ENCODE data around the gene SLC31A1. TPM values are rescaled to one million over a fixed set of nuclear protein-coding genes. Genes with fewer than 3 reads are reported as not detected.
"Not testable (repeated sequence)": the region's sequence is repeated elsewhere in the genome, so short reads cannot be mapped to it uniquely, and the experiment has no call there.

The SLC31A1 gene
- polyA plus RNA-seq, 1 experiment, result 38.4 TPM

- Histone ChIP-seq H3K27me3 (ENCODE audit: control insufficient read depth, insufficient read depth, low read length) (no peaks in the 10 kb centered on the region), H3K27ac (ENCODE audit: low read depth, low read length) (no peak overlapping the region), H3K4me3 (ENCODE audit: low read depth, low read length) (no peak overlapping the region), H3K9me3 (ENCODE audit: control insufficient read depth, insufficient read depth, low read length) (no peaks in the 10 kb centered on the region)
- TF ChIP-seq CTCF (IDR thresholded peaks at IDR 0.05; ENCODE audit: low read depth, low read length), result no peak
- CTCF ChIA-PET, result interaction anchor here (0.5 to 0.6 kb wide), 2 partner anchors 8 to 733 kb away, joined by 4 to 6 read pairs; no protein-coding TSS in a partner anchor
- POLR2A ChIA-PET, result interaction anchor here (0.7 to 1.1 kb wide), 3 partner anchors 9 to 51 kb away, joined by 4 to 6 read pairs (median 5); partner anchors contain the start of genes CDC26 and PRPF4
- peak; percentile 85 for DNase-seq (ENCODE audit: low read depth, low spot score)
Observed at GRCh38 chr9:113223963-113224362, 2.6 kb downstream of the SLC31A1 start.

GRCh38 chr9:113227436-113227835, 6.1 kb downstream of the SLC31A1 start:
- CTCF ChIA-PET, result no interaction called here

GRCh38 chr9:113228130-113228665, 6.9 kb downstream of the SLC31A1 start:
- no peaks in the 10 kb centered on the region for H3K27me3 ChIP-seq (ENCODE audit: control insufficient read depth, insufficient read depth, low read length)
- TF ChIP-seq CTCF (IDR thresholded peaks at IDR 0.05; ENCODE audit: low read depth, low read length), result no peak
- DNase-seq (ENCODE audit: low read depth, low spot score), result no peak
- H3K9me3 ChIP-seq (ENCODE audit: control insufficient read depth, insufficient read depth, low read length), result no peaks in the 10 kb centered on the region
- no peak overlapping the region for H3K4me3 ChIP-seq (ENCODE audit: low read depth, low read length)
- ChIA-PET CTCF (no interaction called here), POLR2A (no interaction called here)
- H3K27ac ChIP-seq (ENCODE audit: low read depth, low read length), result no peak overlapping the region

More at GRCh38 chr9:113227436-113227835, 6.1 kb downstream of the SLC31A1 start:
- no peak for DNase-seq (ENCODE audit: low read depth, low spot score)
- TF ChIP-seq CTCF (IDR thresholded peaks at IDR 0.05; ENCODE audit: low read depth, low read length), result no peak
- H3K9me3 ChIP-seq (ENCODE audit: control insufficient read depth, insufficient read depth, low read length), result no peaks in the 10 kb centered on the region
- no peaks in the 10 kb centered on the region for H3K27me3 ChIP-seq (ENCODE audit: control insufficient read depth, insufficient read depth, low read length)
- no peak overlapping the region for H3K4me3 ChIP-seq (ENCODE audit: low read depth, low read length)
- no peak overlapping the region for H3K27ac ChIP-seq (ENCODE audit: low read depth, low read length)
- POLR2A ChIA-PET, result no interaction called here

GRCh38 chr9:113231701-113232100, 10.4 kb downstream of the SLC31A1 start:
- Histone ChIP-seq H3K27me3 (ENCODE audit: control insufficient read depth, insufficient read depth, low read length) (no peaks in the 10 kb centered on the region), H3K9me3 (ENCODE audit: control insufficient read depth, insufficient read depth, low read length) (no peaks in the 10 kb centered on the region), H3K27ac (ENCODE audit: low read depth, low read length) (no peak overlapping the region), H3K4me3 (ENCODE audit: low read depth, low read length) (no peak overlapping the region)
- ChIA-PET CTCF (interaction anchor here (0.8 kb wide), 1 partner anchor 43 kb away, joined by 3 read pairs; no protein-coding TSS in a partner anchor), POLR2A (interaction anchor here (2.2 kb wide), 1 partner anchor 10 kb away, joined by 15 read pairs; the partner anchor contains the start of genes FKBP15 and SLC31A1)
- no peak for DNase-seq (ENCODE audit: low read depth, low spot score)
- TF ChIP-seq CTCF (IDR thresholded peaks at IDR 0.05; ENCODE audit: low read depth, low read length), result no peak

- H3K27me3 ChIP-seq (ENCODE audit: control insufficient read depth, insufficient read depth, low read length); DNase-seq (ENCODE audit: low read depth, low spot score); H3K4me3 ChIP-seq (ENCODE audit: low read depth, low read length); H3K9me3 ChIP-seq (ENCODE audit: control insufficient read depth, insufficient read depth, low read length); CTCF ChIA-PET; H3K27ac ChIP-seq (ENCODE audit: low read depth, low read length); POLR2A ChIA-PET: not testable (repeated sequence)
Observed at GRCh38 chr9:113235701-113236255, 14.4 kb downstream of the SLC31A1 start.
